Brain microvascular endothelial cell (primary cell): ENCODE measurements around the gene ZNF76.

Experiments used
- DNase-seq: peaks from one replicate; pipeline ENCODE4 v3.0.0-alpha.2; 2020
- H3K27ac ChIP-seq: fragments of 250-450 bp; sonication (Bioruptor Pico); 2 replicates; pipeline ENCODE4 v1.5.1; 2020; ENCODE audit warnings: mild to moderate bottlenecking, moderate library complexity
- H3K27me3 ChIP-seq: fragments of 250-450 bp; sonication (Bioruptor Pico); replicated peaks from 2 replicates; pipeline ENCODE4 v1.5.1; 2020; ENCODE audit warnings: mild to moderate bottlenecking
- H3K36me3 ChIP-seq: fragments of 250-450 bp; sonication (Bioruptor Pico); replicated peaks from 2 replicates; pipeline ENCODE4 v1.5.1; 2020; ENCODE audit warnings: mild to moderate bottlenecking
- H3K4me3 ChIP-seq: 2 replicates; pipeline ENCODE4 v1.5.1; 2011; ENCODE audit warnings: low read depth, mild to moderate bottlenecking, control low read depth, low read length, moderate library complexity
- in situ Hi-C: cut with HindIII; loops from 2 replicates; pipeline ENCODE4 v1.10.0; 2017; ENCODE audit warnings: low sequenced_read_pairs, low pct_ligation_motif_present
- TF ChIP-seq, protein P1 (sequence below): IDR thresholded peaks from 2 replicates; pipeline ENCODE4 v1.5.1; 2011; ENCODE audit warnings: low read depth, mild to moderate bottlenecking, moderate library complexity, low read length, control low read depth, inconsistent platforms; ENCODE audit errors: missing control alignments

The ZNF76 gene

DNA sequence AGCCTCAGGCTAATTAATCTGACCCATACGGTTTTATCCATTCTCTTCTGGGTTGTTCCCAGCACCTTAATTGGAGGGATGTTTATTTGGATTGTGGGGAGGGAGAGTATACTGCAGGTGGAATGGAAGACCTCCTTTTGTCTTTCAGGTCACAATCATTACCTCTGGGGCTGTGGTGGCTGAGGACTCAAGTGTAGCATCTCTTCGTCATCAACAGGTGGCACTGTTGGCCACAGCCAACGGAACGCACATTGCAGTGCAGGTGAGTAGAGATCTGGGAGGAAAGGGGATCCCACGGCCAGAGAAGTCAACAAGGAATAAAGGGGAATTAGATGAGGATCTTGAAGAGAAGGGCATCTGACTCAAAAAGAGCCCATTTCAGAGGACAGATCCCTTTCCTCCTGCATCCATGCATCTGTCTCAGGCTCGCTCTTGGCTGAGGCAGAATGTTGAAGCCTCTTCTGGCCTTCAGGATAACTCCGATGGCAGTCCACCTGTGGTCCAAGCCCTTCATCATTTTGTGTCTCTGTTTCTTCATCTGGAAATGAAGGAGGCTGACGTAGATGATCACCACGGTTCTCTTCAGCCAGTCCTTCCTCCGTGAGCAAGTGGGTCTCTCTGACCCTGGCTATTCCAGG is 34.9 kb downstream of the ZNF76 start:
- no peak for DNase-seq
- Histone ChIP-seq H3K27me3 (no peaks in the 10 kb centered on the region), H3K36me3 (peaks cover 6% of the 10 kb centered on the region), H3K27ac (no peak overlapping the region), H3K4me3 (no peak overlapping the region)
- in situ Hi-C loops: no loop called here
- TF ChIP-seq, protein P1, sequence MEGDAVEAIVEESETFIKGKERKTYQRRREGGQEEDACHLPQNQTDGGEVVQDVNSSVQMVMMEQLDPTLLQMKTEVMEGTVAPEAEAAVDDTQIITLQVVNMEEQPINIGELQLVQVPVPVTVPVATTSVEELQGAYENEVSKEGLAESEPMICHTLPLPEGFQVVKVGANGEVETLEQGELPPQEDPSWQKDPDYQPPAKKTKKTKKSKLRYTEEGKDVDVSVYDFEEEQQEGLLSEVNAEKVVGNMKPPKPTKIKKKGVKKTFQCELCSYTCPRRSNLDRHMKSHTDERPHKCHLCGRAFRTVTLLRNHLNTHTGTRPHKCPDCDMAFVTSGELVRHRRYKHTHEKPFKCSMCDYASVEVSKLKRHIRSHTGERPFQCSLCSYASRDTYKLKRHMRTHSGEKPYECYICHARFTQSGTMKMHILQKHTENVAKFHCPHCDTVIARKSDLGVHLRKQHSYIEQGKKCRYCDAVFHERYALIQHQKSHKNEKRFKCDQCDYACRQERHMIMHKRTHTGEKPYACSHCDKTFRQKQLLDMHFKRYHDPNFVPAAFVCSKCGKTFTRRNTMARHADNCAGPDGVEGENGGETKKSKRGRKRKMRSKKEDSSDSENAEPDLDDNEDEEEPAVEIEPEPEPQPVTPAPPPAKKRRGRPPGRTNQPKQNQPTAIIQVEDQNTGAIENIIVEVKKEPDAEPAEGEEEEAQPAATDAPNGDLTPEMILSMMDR: peak; percentile 86

DNA sequence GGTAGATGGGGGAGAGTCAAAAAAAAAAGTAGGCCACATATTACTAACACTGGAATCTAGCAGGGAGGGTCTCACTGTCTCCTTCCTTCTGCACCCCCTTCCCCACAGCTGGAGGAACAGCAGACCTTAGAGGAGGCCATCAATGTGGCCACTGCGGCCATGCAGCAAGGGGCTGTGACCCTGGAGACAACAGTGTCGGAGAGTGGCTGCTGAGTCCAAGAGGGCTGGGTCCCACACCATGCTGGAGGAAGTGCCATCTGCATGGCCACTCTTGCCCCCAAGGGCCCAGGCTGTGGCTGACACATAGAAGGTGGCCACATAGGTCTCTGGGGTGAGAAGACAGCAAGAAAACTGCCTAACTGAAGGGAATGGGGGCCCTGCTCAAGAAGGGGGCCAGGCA is 35.5 kb downstream of the ZNF76 start:
- Histone ChIP-seq H3K4me3 (no peak overlapping the region), H3K27ac (no peak overlapping the region), H3K36me3 (peaks cover 6% of the 10 kb centered on the region), H3K27me3 (no peaks in the 10 kb centered on the region)
- DNase-seq: no peak
- in situ Hi-C loops: no loop called here
- TF ChIP-seq, protein P1: no peak

DNA sequence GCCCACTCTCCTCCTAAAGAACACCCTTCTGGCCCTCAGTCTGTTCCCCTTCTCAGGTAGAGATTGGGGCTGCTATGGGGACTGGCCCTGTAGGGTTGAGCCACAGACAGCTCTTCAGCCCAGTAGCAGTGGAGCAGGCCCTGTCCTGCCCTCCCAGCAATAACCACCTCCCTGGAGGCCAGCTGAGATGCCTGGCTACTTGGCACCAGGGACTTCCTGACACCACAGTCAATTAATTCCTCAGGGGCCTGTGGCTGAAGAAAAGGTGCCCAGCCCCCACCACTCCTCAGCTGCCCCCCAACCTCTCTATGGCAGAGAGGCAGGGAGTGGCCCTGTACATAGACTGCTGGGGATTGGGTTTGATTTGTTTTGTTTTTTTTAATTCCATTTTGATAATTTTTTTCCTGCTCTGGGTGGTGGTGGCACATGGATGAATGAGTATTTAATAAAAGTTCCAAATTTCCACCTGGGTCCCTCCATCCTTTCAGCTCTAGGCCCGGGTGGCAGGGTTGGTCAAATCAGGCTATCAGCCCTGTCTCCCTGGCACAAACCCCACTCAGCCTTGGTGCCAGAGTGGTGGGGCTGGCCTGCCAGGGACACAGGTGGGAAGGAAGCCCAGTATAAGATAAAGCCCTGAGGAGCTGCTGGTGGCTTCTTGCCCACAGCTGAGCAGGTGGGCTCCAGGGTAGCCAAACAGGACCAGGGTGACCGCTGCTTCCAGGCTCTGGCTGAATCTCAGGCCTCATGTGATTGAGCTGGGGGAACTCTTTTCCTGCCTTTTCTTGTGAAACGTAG is 36.2 kb downstream of the ZNF76 start:
- DNase-seq: no peak
- in situ Hi-C loops: no loop called here
- peaks cover 6% of the 10 kb centered on the region for H3K36me3 ChIP-seq
- H3K4me3 ChIP-seq: no peak overlapping the region
- H3K27ac ChIP-seq: no peak overlapping the region
- TF ChIP-seq, protein P1: no peak
- H3K27me3 ChIP-seq: no peaks in the 10 kb centered on the region

DNA sequence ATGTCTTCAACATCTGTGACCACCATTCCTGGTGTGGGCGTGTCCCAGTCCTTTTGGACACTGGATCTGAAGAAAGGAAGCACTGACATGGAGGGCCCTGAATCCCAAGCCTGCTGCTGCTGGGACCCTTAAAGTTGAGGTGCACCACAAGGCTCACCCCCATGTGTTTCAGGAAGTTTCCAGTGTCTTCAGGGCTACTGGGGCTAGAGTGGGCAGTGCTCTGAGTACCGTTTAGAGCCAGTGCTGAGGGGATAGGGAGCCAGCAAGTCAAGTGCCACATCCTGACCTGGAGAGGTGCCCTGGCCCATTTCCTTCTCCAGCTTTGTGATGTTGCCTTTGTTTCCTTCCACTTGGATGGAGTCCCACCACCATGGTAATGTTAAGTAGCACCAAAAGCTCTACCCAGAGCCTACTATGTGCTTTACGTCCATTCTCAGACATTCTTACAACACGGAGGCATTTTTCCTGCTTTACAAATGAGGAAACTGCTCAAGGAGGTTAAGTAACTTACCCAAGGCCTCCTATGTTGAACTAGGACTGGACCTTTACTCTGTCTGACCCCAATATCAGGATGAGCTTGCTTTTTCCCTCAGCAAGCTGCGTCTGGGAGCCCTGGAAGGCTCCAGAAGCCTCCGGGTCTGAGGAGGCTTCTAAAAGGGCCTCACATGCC is 37.5 kb downstream of the ZNF76 start:
- in situ Hi-C loops: no loop called here
- Histone ChIP-seq H3K27me3 (no peaks in the 10 kb centered on the region), H3K27ac (no peak overlapping the region), H3K4me3 (no peak overlapping the region), H3K36me3 (peaks cover 6% of the 10 kb centered on the region)
- TF ChIP-seq, protein P1: no peak
- DNase-seq: no peak

DNA sequence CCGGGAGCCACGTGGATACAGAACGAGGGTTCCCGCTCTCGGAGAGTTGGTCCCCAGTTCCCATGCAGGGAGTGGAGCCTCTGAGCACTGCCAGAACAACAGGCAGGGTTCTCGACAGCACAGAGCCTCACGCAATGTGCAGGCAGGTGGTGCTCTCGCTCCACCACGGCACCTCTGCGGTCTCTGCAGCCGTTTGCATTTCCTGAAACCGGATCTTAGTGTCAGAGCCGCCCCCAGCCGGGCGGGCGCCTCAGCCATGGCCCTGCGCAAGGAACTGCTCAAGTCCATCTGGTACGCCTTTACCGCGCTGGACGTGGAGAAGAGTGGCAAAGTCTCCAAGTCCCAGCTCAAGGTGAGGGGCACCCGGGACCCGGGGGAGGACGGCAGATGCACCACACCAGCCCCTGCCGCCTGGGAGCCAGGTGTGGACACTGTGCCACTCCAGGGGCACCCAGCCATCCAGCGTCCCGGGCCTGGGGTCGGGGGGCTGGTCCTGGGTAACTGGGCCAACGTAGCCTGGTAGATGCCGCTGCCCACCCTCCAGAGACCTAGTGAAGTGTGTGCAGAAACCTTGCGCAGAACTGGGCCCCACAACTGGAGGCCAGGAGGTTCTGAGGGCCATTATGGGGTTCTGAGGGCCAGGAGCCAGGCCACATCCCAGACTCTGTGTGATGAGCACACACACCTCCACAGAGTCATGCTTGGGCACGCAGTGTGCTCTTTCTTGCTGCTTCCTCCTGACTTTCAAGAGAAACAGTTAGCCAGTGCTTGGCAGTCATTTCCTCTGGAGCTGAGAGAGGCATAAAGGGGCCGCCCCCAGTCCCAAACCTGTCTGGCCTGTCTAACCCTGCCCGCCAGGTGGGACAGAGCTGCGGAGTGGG is 38.3 kb downstream of the ZNF76 start, which contains the start of gene DEF6:
DEF6 (plus strand) TSS at position 218 of the 881 bp plus-strand sequence; CDS start at position 257, 39 bp downstream.
- peak within 1 kb of the TSS; percentile 33 for H3K4me3 ChIP-seq
- in situ Hi-C loops: no loop called here
- peak; percentile 70 for DNase-seq
- TF ChIP-seq, protein P1: peak; percentile 84
- H3K27ac ChIP-seq: no peak within 1 kb of the TSS
- H3K36me3 ChIP-seq: peaks cover 6% of the 10 kb centered on the region
- H3K27me3 ChIP-seq: no peaks in the 10 kb centered on the region
